DMS153 treated with DMSO at 0.1 percent for 48 hours (cell line): ENCODE measurements around the gene TGFBR2.

Experiments
- DNase-seq: peaks from one replicate; lab custom pipeline; 2025; ENCODE audit not compliant: unreplicated experiment; lab: John Stamatoyannopoulos, UW

Gene TGFBR2

GRCh38 chr3:30688776-30689641 lies 82.6 kb downstream of the TGFBR2 start:
- DNase-seq = peak; percentile 17

- DNase-seq = no peak
Observed at GRCh38 chr3:30690199-30690598, 83.8 kb downstream of the TGFBR2 start.

GRCh38 chr3:30691249-30691880 lies 85.0 kb downstream of the TGFBR2 start:
- no peak for DNase-seq

- no peak for DNase-seq
Observed at GRCh38 chr3:30691944-30692343, 85.5 kb downstream of the TGFBR2 start.

GRCh38 chr3:30692498-30693130 lies 86.2 kb downstream of the TGFBR2 start:
- no peak for DNase-seq

- DNase-seq = peak; percentile 13
Observed at GRCh38 chr3:30693470-30694120, 87.2 kb downstream of the TGFBR2 start.

- no peak for DNase-seq
Observed at GRCh38 chr3:30694148-30694547, 87.7 kb downstream of the TGFBR2 start.

- no peak for DNase-seq
Observed at GRCh38 chr3:30694668-30695067, 88.3 kb downstream of the TGFBR2 start.

GRCh38 chr3:30695302-30696061 lies 89.1 kb downstream of the TGFBR2 start:
- DNase-seq = no peak

- DNase-seq = no peak
Observed at GRCh38 chr3:30696403-30696819, 90.0 kb downstream of the TGFBR2 start.

- DNase-seq = no peak
Observed at GRCh38 chr3:30696896-30697295, 90.5 kb downstream of the TGFBR2 start.

GRCh38 chr3:30698549-30698948 lies 92.1 kb downstream of the TGFBR2 start:
- no peak for DNase-seq

GRCh38 chr3:30699927-30700326 lies 93.5 kb downstream of the TGFBR2 start:
- DNase-seq = no peak

GRCh38 chr3:30700702-30701321 lies 94.4 kb downstream of the TGFBR2 start:
- no peak for DNase-seq

GRCh38 chr3:30702038-30702827 lies 95.8 kb downstream of the TGFBR2 start:
- no peak for DNase-seq

GRCh38 chr3:30702828-30703397 lies 96.5 kb downstream of the TGFBR2 start:
- DNase-seq = no peak

- no peak for DNase-seq
Observed at GRCh38 chr3:30704931-30705890, 98.8 kb downstream of the TGFBR2 start.

GRCh38 chr3:30707825-30708224 lies 101.4 kb downstream of the TGFBR2 start:
- DNase-seq = no peak
